Measurements from ENCODE around the gene GCA. TPM values are rescaled to one million over a fixed set of nuclear protein-coding genes. Genes with fewer than 3 reads are reported as not detected.

The GCA gene
- total RNA-seq, 4 donors from 2014 or later = 5.4 to 34.3 (median 8.2) TPM

- Histone ChIP-seq H3K4me1 (peaks cover 3 to 17% (median 16%) of the 10 kb centered on the region in 4 donors), H3K27me3 (no peaks in the 10 kb centered on the region), H3K9me3 (no peaks in the 10 kb centered on the region), H3K4me3 (no peak overlapping the region), H3K36me3 (no peaks in the 10 kb centered on the region), H3K27ac (replicated peaks in 1 of 4) (no peak overlapping the region)
- intact Hi-C loops (cut with DNase I) = no loop called here
- DNase-seq (ENCODE audit: extremely low spot score) = no peak
- no peak for TF ChIP-seq EP300 (IDR thresholded peaks at IDR 0.05)
- TF ChIP-seq POLR2AphosphoS5 (IDR thresholded peaks at IDR 0.05) = no peak
- TF ChIP-seq, protein P1, sequence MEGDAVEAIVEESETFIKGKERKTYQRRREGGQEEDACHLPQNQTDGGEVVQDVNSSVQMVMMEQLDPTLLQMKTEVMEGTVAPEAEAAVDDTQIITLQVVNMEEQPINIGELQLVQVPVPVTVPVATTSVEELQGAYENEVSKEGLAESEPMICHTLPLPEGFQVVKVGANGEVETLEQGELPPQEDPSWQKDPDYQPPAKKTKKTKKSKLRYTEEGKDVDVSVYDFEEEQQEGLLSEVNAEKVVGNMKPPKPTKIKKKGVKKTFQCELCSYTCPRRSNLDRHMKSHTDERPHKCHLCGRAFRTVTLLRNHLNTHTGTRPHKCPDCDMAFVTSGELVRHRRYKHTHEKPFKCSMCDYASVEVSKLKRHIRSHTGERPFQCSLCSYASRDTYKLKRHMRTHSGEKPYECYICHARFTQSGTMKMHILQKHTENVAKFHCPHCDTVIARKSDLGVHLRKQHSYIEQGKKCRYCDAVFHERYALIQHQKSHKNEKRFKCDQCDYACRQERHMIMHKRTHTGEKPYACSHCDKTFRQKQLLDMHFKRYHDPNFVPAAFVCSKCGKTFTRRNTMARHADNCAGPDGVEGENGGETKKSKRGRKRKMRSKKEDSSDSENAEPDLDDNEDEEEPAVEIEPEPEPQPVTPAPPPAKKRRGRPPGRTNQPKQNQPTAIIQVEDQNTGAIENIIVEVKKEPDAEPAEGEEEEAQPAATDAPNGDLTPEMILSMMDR (IDR thresholded peaks at IDR 0.05) = no peak
- TF ChIP-seq POLR2A (IDR thresholded peaks at IDR 0.05; ENCODE audit: low read depth) = no peak
These were observed 3.1 kb upstream of the GCA start for GRCh38 chr2:162340822-162341221.

DNA sequence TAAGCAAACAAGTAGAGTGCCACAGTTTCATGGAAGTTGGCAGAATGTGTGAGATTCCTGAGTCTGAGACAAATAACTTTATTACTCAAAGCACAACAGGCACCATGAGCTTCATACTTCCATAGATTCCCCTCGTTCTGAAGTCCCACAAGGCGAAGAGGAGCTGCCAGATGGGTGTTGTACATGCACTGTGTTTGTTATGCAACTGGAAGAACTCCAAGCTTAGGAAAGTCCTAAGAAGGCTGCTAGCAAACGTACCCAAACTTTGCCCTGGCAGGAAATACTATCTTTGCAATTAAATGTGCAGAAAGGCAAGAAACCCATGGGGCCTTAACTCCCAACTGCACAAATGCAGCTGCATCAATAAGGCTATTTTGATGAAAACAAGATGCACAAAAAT, 1.6 kb upstream of the GCA start:
- no peaks in the 10 kb centered on the region for H3K9me3 ChIP-seq
- no peaks in the 10 kb centered on the region for H3K36me3 ChIP-seq
- H3K4me3 ChIP-seq = no peak overlapping the region
- WGBS = 54% methylated on average over 3 of the region's 3 CpGs
- no peak overlapping the region for H3K27ac ChIP-seq (replicated peaks in 1 of 4)
- no peaks in the 10 kb centered on the region for H3K27me3 ChIP-seq
- TF ChIP-seq POLR2AphosphoS5 (IDR thresholded peaks at IDR 0.05) (no peak), EP300 (IDR thresholded peaks at IDR 0.05) (no peak), POLR2A (IDR thresholded peaks at IDR 0.05; ENCODE audit: low read depth) (no peak)
- no peak for DNase-seq (ENCODE audit: extremely low spot score)
- peaks cover 3 to 17% (median 16%) of the 10 kb centered on the region in 4 donors for H3K4me1 ChIP-seq
- intact Hi-C loops (cut with DNase I) = no loop called here

DNA sequence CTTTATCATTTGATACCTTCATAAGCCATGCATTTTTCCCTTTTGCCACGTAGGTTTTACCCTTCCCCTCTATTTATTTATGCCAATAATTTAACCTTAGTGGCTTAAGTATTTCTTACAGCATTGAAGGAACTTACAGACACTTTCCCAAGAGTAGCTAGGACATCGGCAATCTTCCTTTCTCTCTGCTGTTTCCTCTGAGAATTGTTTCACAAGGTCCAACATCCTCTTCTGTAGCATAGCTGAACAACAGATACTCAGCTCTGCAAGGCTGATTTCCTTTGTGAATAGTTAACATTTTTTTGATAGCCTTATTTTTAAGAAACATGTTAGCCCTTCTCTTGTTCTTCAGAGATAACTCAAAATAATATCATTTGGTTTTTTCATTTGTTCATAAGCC, 1.1 kb upstream of the GCA start:
- intact Hi-C loops (cut with DNase I) = no loop called here
- H3K4me3 ChIP-seq = no peak overlapping the region
- WGBS = 78% methylated on average over 2 of the region's 2 CpGs
- no peaks in the 10 kb centered on the region for H3K27me3 ChIP-seq
- DNase-seq (ENCODE audit: extremely low spot score) = no peak
- TF ChIP-seq POLR2AphosphoS5 (IDR thresholded peaks at IDR 0.05) (no peak), EP300 (IDR thresholded peaks at IDR 0.05) (no peak), POLR2A (IDR thresholded peaks at IDR 0.05; ENCODE audit: low read depth) (no peak)
- TF ChIP-seq, protein P1 (IDR thresholded peaks at IDR 0.05) = no peak
- peaks cover 0 to 1% (median 0%) of the 10 kb centered on the region in 4 donors for H3K36me3 ChIP-seq
- peaks cover 3 to 17% (median 16%) of the 10 kb centered on the region in 4 donors for H3K4me1 ChIP-seq
- H3K9me3 ChIP-seq = no peaks in the 10 kb centered on the region
- H3K27ac ChIP-seq (replicated peaks in 1 of 4) = no peak overlapping the region

DNA sequence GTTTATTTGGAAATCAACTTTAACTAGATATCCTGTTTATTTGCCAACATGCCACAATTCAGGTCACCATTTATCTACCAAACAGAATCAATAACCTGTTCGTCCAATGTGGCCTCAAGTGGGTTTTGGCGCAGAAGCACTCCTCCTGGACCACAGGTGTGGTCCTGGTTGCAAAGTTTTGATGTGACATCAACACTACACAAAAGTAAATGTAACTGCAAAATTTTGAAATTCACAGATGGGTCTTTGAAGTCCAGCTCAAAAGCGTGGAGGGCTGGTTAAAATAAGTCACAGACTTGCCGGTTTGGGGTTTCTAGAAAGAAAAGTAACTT, 474 bp upstream of the GCA start:
- no peak for TF ChIP-seq EP300 (IDR thresholded peaks at IDR 0.05)
- TF ChIP-seq POLR2A (IDR thresholded peaks at IDR 0.05; ENCODE audit: low read depth) = no peak
- TF ChIP-seq, protein P1 (IDR thresholded peaks at IDR 0.05) = no peak
- TF ChIP-seq POLR2AphosphoS5 (IDR thresholded peaks at IDR 0.05) = no peak
- DNase-seq (ENCODE audit: extremely low spot score) = no peak
- peaks cover 3 to 17% (median 16%) of the 10 kb centered on the region in 4 donors for H3K4me1 ChIP-seq
- H3K27me3 ChIP-seq = no peaks in the 10 kb centered on the region
- H3K4me3 ChIP-seq = peak overlapping the region; percentile 66 to 91 (median 81)
- H3K36me3 ChIP-seq = peaks cover 0 to 4% (median 0%) of the 10 kb centered on the region in 4 donors
- intact Hi-C loops (cut with DNase I) = no loop called here
- WGBS = 49% methylated on average over 4 of the region's 4 CpGs
- H3K9me3 ChIP-seq = no peaks in the 10 kb centered on the region
- H3K27ac ChIP-seq (replicated peaks in 1 of 4) = peak overlapping the region in 1 of 4 donors; percentile 77

DNA sequence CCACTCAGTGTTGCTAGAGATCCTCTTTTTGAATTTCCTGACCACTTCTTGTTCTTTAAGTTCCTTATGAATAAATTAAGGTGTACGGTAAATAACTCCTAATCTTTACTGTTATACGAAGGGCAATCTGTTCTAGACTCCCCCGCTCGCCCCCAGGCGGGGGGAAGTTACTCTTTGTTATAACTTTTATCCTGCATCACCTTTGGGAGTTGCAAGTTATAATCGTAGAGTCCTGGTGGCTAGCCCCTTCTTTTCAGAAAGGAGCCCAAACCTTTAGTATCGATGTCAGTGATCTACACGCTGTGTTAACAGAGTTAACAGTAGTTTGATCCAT, 652 bp downstream of the GCA start:
- WGBS = 6% methylated on average over 8 of the region's 8 CpGs
- TF ChIP-seq POLR2A (IDR thresholded peaks at IDR 0.05; ENCODE audit: low read depth) (no peak), EP300 (IDR thresholded peaks at IDR 0.05) (no peak), POLR2AphosphoS5 (IDR thresholded peaks at IDR 0.05) (no peak)
- TF ChIP-seq, protein P1 (IDR thresholded peaks at IDR 0.05) = no peak

More for the DNA sequence above, 652 bp downstream of the GCA start:
- intact Hi-C loops (cut with DNase I) = no loop called here
- no peaks in the 10 kb centered on the region for H3K9me3 ChIP-seq
- H3K36me3 ChIP-seq = peaks cover 0 to 4% (median 0%) of the 10 kb centered on the region in 4 donors
- no peaks in the 10 kb centered on the region for H3K27me3 ChIP-seq
- peaks cover 3 to 17% (median 16%) of the 10 kb centered on the region in 4 donors for H3K4me1 ChIP-seq
- H3K27ac ChIP-seq (replicated peaks in 1 of 4) = peak overlapping the region; percentile 67 to 77 (median 75)
- H3K4me3 ChIP-seq = peak overlapping the region; percentile 66 to 91 (median 81)
- no peak for DNase-seq (ENCODE audit: extremely low spot score)
